Breast epithelium (tissue), 4 donors: ENCODE measurements around the gene USP9Y. TPM values are rescaled to one million over a fixed set of nuclear protein-coding genes. Genes with fewer than 3 reads are reported as not detected.

Source experiments
- DNase-seq, 2 donors: peaks; one replicate each; pipeline ENCODE4 v3.0.0-alpha.2; 2019; ENCODE audit warnings: low spot score in 2 of 2
- H3K27ac ChIP-seq, 2 donors: fragments of 200-600 bp; sonication (generic) in 1 of 2; one replicate each; pipeline ENCODE4 v1.5.1; 2016 to 2019; ENCODE audit warnings: mild to moderate bottlenecking in 1 of 2
- H3K27me3 ChIP-seq, 2 donors: fragments of 200-600 bp; sonication (generic) in 1 of 2; one replicate each; pipeline versions ENCODE4 v1.5.1 to v1.6.0; 2017 to 2019; ENCODE audit warnings: control low read depth in 1 of 2, mild to moderate bottlenecking in 1 of 2
- H3K36me3 ChIP-seq: fragments of 200-600 bp; one replicate; pipeline ENCODE4 v1.5.1; 2019
- H3K4me1 ChIP-seq, 2 donors: fragments of 200-600 bp; sonication (generic); one replicate each; pipeline ENCODE4 v1.5.1; 2016 to 2019; ENCODE audit warnings: control low read depth in 1 of 2
- H3K4me3 ChIP-seq, 3 donors: fragments of 200-600 bp; sonication (generic); 1 replicate in 2 of 3; 2 replicates in 1 of 3; pipeline ENCODE4 v1.5.1; 2016 to 2019; ENCODE audit warnings: mild to moderate bottlenecking in 3 of 3, moderate library complexity in 2 of 3
- H3K9me3 ChIP-seq, 2 donors: fragments of 200-600 bp; sonication (generic) in 1 of 2; one replicate each; pipeline ENCODE4 v1.5.1; 2016 to 2019; ENCODE audit warnings: control low read depth in 1 of 2
- CTCF ChIP-seq, 3 donors: fragments of 450-650 bp; IDR thresholded peaks; one replicate each; pipeline ENCODE4 v1.5.1; 2016 to 2017; ENCODE audit warnings: antibody characterized with exemption in 3 of 3, mild to moderate bottlenecking in 3 of 3, moderate library complexity in 3 of 3
- POLR2A ChIP-seq: fragments of 450-650 bp; IDR thresholded peaks from one replicate; pipeline ENCODE4 v1.6.1; 2016; ENCODE audit warnings: antibody characterized with exemption, mild to moderate bottlenecking, moderate library complexity
- POLR2AphosphoS5 ChIP-seq, 3 donors: sonication (generic); formaldehyde crosslinking; IDR thresholded peaks; one replicate each; pipeline ENCODE4 v1.6.1; 2017; ENCODE audit warnings: antibody characterized with exemption in 3 of 3
- intact Hi-C: fragments of 100-400 bp; cut with DNase I; formaldehyde crosslinking; loops from one replicate; pipeline ENCODE4 v1.15.1; 2023; ENCODE audit warnings: low total_unique reads
- total RNA-seq, 3 donors: library from RNA; depleted of rRNA; stranded (reverse); fragments of >200 nt; gene quantifications; one replicate each; pipeline ENCODE4 v1.1.0, GENCODE V29; 2016

Gene USP9Y
- total RNA-seq, 3 donors from 2014 or later = under 0.01 to 26.4 TPM; not detected in 1

DNA sequence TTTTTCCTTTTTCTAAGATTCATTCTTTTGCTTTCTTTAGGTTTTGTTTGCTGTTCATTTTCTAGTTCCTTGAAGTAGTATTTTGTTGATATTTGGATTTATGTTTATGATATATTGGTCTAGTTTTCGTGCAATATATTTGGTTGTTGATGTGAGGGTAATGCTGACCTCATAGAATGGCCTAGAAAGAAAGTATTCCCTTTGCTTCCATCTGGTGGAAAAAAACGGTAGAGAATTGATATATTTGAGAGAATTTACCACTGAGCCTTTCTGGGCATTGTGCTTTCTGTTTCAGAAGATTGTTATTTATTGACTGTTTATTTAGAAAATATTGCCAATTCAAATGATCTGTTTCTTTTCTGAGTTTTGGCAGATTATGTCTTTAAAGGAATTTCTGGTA, 9.4 kb downstream of the USP9Y start:
- no peaks in the 10 kb centered on the region for H3K4me1 ChIP-seq
- H3K4me3 ChIP-seq = no peak overlapping the region
- intact Hi-C loops = no loop called here
- TF ChIP-seq POLR2A (no peak), CTCF (IDR thresholded peaks at IDR 0.05) (no peak), POLR2AphosphoS5 (IDR thresholded peaks at IDR 0.05) (no peak)
- H3K27ac ChIP-seq = no peak overlapping the region
- no peak for DNase-seq
- no peaks in the 10 kb centered on the region for H3K36me3 ChIP-seq
- no peaks in the 10 kb centered on the region for H3K9me3 ChIP-seq
- H3K27me3 ChIP-seq = no peaks in the 10 kb centered on the region

DNA sequence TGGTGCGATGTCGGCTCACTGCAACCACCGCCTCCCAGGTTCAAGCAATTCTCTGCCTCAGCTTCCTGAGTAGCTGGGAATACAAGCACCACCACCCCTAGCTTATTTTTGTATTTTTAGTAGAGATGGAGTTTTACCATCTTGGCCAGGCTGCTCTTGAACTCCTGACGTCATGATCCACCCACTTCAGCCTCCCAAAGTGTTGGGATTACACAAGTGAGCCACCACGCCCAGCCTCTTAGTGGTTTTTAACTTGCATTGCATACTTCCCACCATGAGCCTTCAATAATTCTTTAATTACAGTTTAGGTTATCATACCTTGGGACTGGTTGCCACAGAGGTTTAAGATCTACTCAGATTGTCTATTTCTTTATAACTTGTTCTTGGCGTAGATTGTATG, 14.3 kb downstream of the USP9Y start:
- no peaks in the 10 kb centered on the region for H3K9me3 ChIP-seq
- intact Hi-C loops = no loop called here
- DNase-seq = no peak
- H3K4me3 ChIP-seq = no peak overlapping the region
- no peak for TF ChIP-seq CTCF (IDR thresholded peaks at IDR 0.05)
- no peak for TF ChIP-seq POLR2AphosphoS5 (IDR thresholded peaks at IDR 0.05)
- no peak for TF ChIP-seq POLR2A
- no peaks in the 10 kb centered on the region for H3K4me1 ChIP-seq
- no peak overlapping the region for H3K27ac ChIP-seq
- no peaks in the 10 kb centered on the region for H3K27me3 ChIP-seq
- no peaks in the 10 kb centered on the region for H3K36me3 ChIP-seq

DNA sequence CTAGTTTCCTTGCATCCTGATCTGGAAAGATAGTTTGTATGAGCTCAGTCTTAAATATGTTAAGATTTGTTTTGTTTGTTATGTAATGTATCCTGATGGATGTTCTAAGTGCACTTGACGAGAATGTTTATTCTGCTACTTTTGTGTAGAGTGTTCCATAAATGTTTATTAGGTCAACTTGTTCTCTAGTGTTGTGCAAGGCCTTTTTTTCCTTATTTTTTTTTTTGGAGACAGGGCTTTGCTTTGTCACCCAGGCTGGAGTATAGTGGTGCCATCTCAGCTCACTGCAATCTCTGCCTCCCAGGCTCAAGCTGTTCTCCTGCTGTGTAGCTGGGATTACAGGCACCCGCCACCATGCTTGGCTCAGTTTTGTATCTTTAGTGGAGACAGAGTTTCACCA, 28.7 kb downstream of the USP9Y start:
- Histone ChIP-seq H3K9me3 (no peaks in the 10 kb centered on the region), H3K4me1 (no peaks in the 10 kb centered on the region), H3K4me3 (no peak overlapping the region), H3K27me3 (no peaks in the 10 kb centered on the region), H3K36me3 (no peaks in the 10 kb centered on the region), H3K27ac (no peak overlapping the region)
- TF ChIP-seq POLR2AphosphoS5 (IDR thresholded peaks at IDR 0.05) (no peak), CTCF (IDR thresholded peaks at IDR 0.05) (no peak), POLR2A (no peak)
- DNase-seq = no peak
- intact Hi-C loops = no loop called here

DNA sequence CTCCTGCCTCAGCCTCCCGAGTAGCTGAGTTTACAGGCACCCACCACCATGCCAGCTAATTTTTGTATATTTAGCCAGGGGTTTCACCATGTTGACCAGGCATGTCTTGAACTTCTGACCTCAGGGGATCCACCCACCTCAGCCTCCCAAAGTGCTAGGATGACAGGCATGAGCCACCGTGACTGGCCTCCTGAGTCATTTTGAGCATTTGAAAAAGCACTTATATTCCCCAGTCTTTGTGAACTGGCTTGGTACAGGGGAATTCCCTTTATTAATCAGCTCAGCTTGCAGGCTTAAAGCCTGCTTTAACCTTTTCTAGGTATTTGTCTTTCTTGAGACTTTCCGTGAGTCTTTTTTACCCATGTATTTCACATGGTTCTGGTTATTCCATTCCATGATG, 32.6 kb downstream of the USP9Y start:
- Histone ChIP-seq H3K27ac (no peak overlapping the region), H3K27me3 (no peaks in the 10 kb centered on the region), H3K4me3 (no peak overlapping the region), H3K36me3 (no peaks in the 10 kb centered on the region), H3K9me3 (no peaks in the 10 kb centered on the region), H3K4me1 (no peaks in the 10 kb centered on the region)
- intact Hi-C loops = no loop called here
- no peak for TF ChIP-seq CTCF (IDR thresholded peaks at IDR 0.05)
- TF ChIP-seq POLR2AphosphoS5 (IDR thresholded peaks at IDR 0.05) = no peak
- TF ChIP-seq POLR2A = no peak
- DNase-seq = no peak

DNA sequence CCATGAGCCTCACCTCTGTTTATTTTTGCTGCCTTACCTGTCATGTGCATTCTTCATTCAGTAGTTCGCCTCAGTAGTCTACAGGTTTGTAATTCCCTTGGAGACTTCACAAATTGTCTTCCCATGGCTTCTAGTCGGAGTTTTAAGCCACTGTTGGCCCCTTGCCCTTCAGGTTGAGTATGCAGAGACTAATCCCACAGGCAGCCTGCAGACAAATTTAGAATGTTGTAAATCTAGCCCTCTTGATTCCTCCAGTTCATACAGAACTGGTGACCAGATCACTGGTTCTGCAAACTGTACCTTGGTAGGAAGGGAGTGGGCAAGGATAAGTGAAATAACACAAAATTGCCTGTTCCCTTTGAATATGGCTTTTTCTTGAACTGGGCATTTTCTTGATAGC, 33.0 kb downstream of the USP9Y start:
- Histone ChIP-seq H3K4me1 (no peaks in the 10 kb centered on the region), H3K9me3 (no peaks in the 10 kb centered on the region), H3K4me3 (no peak overlapping the region), H3K36me3 (no peaks in the 10 kb centered on the region), H3K27me3 (no peaks in the 10 kb centered on the region), H3K27ac (no peak overlapping the region)
- intact Hi-C loops = no loop called here
- DNase-seq = no peak
- TF ChIP-seq POLR2A (no peak), POLR2AphosphoS5 (IDR thresholded peaks at IDR 0.05) (no peak), CTCF (IDR thresholded peaks at IDR 0.05) (no peak)
